GM21381 (cell line): ENCODE measurements around the gene PLXDC2.

Experiments used
- ATAC-seq: cut with Tn5 transposase; IDR thresholded peaks from one replicate; pipeline ENCODE4 v1.9.1; 2021; ENCODE audit warnings: mild to moderate bottlenecking, moderate library complexity; ENCODE audit not compliant: unreplicated experiment

Gene PLXDC2

GRCh38 chr10:19848226-19848985, 32.2 kb downstream of the PLXDC2 start:
- no peak for ATAC-seq

GRCh38 chr10:19853831-19854230, 37.6 kb downstream of the PLXDC2 start:
- no peak for ATAC-seq

- ATAC-seq: no peak
These were observed 41.6 kb downstream of the PLXDC2 start for GRCh38 chr10:19857876-19858275.

GRCh38 chr10:19860107-19860506, 43.9 kb downstream of the PLXDC2 start:
- no peak for ATAC-seq

GRCh38 chr10:19862811-19863515, 46.7 kb downstream of the PLXDC2 start:
- no peak for ATAC-seq

- no peak for ATAC-seq
These were observed 49.4 kb downstream of the PLXDC2 start for GRCh38 chr10:19865676-19866075.

GRCh38 chr10:19869370-19869769, 53.1 kb downstream of the PLXDC2 start:
- no peak for ATAC-seq

GRCh38 chr10:19872504-19873271, 56.5 kb downstream of the PLXDC2 start:
- ATAC-seq: no peak

- ATAC-seq: no peak
These were observed 58.0 kb downstream of the PLXDC2 start for GRCh38 chr10:19874190-19874589.

- ATAC-seq: no peak
These were observed 58.6 kb downstream of the PLXDC2 start for GRCh38 chr10:19874791-19875190.

GRCh38 chr10:19876570-19876969, 60.3 kb downstream of the PLXDC2 start:
- no peak for ATAC-seq

- no peak for ATAC-seq
These were observed 61.4 kb downstream of the PLXDC2 start for GRCh38 chr10:19877466-19878255.

GRCh38 chr10:19882621-19883020, 66.4 kb downstream of the PLXDC2 start:
- ATAC-seq: no peak

- no peak for ATAC-seq
These were observed 71.9 kb downstream of the PLXDC2 start for GRCh38 chr10:19888061-19888660.

GRCh38 chr10:19889256-19889655, 73.0 kb downstream of the PLXDC2 start:
- no peak for ATAC-seq

- ATAC-seq: no peak
These were observed 75.2 kb downstream of the PLXDC2 start for GRCh38 chr10:19891429-19891828.

GRCh38 chr10:19892270-19892669, 76.0 kb downstream of the PLXDC2 start:
- ATAC-seq: no peak

GRCh38 chr10:19892677-19893076, 76.4 kb downstream of the PLXDC2 start:
- ATAC-seq: no peak

- no peak for ATAC-seq
These were observed 79.3 kb downstream of the PLXDC2 start for GRCh38 chr10:19895500-19895899.

GRCh38 chr10:19902456-19902855, 86.2 kb downstream of the PLXDC2 start:
- ATAC-seq: no peak
